GM19240 (cell line): ENCODE results near the gene CPA5.
"Not testable (repeated sequence)": the region's sequence is repeated elsewhere in the genome, so short reads cannot be mapped to it uniquely, and the experiment has no call there.

Source experiments
- DNase-seq: peaks from one replicate; pipeline ENCODE4 v3.0.0; 2011; ENCODE audit warnings: low spot score; ENCODE audit not compliant: insufficient read length

The CPA5 gene

DNA sequence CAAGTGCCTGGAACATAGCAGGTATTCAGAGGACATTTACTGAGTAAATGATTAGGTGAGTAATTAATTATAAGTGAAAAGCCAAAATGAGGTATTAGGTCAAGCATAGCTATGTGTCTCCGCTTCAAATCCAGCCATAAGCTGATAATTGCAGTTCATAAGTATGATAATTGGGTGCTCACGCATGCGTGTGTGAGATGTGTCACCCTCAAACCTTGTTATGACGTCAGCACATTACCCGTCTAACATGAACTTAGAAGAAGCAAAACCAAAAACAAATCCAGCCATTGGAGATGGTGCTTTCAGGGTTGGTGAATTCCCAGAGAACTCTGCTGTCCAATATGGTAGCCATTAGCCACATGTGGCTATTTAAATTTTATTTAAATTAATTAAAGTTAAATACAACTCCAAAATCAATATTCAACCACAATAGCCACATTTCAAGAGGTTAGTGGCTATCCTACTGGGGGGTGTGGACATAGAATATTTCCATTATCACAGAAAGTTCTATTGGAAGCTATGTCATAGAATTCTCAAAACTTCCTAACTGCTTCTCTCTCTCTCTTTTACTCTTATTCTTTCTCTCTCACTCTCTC lies at the start of gene CPA5:
TSS of gene CPA5 (plus strand) at position 546 of the 596 bp plus-strand sequence. CDS start 1,670 bp downstream, outside the sequence.
- DNase-seq = no peak

DNA sequence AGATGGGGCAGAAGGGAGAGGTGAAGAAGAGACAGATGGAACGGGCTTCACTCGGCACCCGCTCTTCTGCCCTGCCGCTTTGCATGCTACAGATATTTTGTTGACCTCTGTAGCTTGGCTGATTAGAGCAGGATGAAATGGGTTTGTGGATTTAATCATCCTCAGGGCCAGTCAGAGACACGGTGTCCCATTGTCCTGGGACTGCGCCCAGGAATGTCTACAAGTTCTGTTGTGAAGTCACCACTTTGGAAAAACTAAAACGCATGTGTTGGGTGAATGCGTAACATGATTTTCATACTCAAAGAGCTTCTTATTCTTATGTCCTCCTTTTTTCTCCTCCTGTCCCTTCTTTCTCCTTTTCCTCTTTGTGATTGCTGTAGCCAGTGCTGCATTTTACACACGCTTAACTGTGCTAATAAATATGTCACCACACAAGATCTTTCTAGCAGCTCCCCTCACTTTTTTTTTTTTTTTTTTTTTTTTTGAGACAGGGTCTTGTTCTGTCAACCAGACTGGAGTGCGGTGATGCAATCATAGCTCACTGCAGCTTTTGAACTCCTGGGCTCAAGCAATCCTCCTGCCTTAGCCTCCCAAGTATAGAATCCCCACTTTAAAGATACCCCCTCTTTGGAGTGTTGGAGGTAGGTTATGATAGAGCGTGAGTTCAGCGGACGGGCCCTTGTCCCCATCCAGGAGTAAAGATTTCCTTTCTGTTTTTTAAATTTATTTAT lies 48.2 kb upstream of the CPA5 start:
- DNase-seq = no peak

DNA sequence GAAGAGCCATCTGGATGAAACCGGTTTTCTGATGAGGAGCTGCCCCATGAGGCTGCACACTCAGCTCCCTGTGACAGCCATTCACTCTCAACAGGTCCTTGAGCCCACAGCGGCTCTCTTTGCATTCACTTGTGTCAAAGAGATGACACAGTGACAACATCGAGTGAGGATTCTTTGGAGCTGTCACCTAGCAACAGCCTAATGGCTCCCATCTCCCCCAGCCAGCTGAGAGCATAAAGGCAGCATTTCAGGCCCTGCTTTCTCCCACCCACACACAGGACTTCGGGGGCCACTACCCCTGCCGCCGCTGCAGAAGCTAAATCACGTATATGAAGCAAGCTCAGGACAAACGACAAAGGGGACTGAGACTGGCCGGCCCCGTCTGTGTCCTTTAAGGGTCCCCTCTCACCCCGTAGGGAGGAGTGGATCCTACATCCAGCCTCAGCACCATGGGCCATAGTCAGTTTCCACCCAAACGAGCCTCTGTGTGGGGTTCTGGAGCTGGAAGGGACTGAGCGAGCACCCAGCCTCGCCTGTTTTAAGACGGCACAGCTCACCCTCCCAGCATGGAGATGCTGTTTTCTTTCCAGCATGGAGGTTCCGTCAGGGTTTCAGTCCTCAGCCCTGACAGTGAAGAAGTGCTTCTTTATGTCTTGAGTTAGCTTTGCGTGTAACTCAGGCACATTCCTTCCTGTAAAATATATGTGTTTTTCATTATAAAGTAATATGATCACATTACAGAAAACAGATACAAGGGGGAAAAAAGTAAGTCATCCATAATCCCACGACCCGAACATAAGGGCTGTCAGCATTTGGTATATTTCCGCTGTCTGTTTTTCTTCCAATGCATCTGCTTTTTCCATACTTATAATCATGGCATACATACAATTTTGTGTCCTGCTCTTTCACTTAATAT lies 46.7 kb upstream of the CPA5 start:
- no peak for DNase-seq

DNA sequence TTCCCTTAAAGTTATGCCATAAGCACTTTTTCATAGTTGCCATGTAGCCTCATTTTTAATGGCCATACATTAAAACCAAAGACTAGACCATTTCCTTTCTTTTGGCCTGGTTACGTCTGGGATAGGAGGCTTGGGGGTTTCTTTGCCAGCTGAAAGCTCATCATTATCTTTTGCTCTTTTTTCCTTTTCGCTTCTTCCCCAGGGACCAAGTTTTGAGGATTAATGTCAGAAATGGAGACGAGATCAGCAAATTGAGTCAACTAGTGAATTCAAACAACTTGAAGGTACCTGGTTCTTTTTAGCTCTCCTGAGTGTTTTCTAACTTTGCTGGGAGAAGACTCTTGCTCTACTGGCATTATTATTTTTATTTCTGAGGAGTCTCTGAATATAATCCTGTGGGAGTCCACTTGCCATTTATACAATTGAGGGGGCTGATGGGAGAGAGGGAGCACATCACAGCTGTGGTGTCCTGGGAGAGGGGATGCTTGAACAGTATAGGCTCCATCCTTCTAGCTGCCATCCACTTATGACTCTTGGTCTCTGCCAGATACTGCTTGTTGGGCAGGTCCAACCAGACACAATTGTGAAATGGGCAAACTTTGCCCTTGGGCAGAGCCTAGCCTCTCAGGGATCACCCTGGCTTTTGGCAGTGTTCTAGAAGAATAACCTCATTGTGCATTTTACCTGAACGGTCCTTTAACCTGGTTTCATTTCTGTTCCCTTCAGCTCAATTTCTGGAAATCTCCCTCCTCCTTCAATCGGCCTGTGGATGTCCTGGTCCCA lies 45.9 kb upstream of the CPA5 start:
- DNase-seq = no peak

- no peak for DNase-seq
Measured at GRCh38 chr7:130299866-130300265, 44.8 kb upstream of the CPA5 start.

DNA sequence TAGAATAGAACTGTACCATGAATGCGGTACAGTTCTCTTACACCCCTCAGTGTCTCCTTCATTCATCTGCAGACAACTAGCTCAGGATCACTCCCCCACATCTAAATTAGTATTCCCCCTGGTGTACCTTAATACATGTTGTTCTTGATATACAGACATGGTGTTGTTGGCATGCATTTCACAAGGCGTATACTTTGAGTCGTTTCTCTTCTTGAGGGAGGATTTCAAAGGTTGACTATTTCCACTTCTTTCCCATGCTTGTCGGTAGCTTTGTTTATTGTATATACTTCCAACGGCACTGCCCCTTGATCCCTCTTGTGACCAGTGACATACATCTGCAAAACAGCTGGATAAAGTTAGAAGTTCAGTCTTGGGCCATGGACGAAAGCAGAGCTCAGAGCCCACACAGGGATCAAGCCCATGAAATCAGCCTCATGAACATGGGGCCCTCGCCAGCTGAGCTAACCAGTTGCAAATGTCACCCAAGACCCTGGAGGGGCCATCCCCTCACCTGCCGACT lies 43.1 kb upstream of the CPA5 start:
- DNase-seq = no peak

- DNase-seq = no peak
Measured at GRCh38 chr7:130302649-130303048, 42.0 kb upstream of the CPA5 start.

DNA sequence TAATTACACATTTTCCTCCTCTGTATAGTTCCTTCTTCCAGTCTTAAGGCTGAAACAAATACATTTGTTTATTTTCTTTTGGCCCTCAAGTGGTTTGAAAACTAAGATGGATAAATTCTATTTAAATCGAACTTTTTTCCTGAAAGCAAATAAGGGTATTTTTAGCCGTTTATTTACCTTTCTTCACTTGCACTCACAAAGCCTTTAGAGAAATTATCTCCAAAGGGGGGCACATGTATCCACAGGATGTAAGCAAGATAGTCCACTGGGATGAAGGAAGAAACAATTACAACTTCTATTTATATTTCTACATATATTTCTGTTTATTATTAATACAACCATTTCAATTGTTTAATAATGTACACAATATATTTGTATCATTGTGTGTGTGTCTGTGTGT lies 41.5 kb upstream of the CPA5 start:
- no peak for DNase-seq

DNA sequence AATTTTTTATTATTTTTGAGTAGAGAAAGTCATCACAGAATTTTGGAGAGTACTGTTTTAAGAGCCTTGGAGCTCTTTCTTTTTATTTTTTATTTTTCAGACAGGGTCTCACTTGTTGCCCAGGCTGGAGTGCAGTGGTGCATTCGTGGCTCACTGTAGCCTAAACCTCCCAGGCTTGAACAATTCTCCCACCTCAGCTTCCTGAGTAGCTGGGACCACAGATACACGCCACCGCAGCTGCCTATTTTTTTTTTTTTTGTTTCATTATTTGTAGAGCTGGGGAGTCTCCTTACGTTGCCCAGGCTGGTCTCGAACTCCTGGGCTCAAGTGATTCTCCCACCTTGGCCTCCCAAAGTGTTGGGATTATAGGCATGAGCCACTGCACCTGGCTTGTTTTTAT lies 41.1 kb upstream of the CPA5 start:
- no peak for DNase-seq

DNA sequence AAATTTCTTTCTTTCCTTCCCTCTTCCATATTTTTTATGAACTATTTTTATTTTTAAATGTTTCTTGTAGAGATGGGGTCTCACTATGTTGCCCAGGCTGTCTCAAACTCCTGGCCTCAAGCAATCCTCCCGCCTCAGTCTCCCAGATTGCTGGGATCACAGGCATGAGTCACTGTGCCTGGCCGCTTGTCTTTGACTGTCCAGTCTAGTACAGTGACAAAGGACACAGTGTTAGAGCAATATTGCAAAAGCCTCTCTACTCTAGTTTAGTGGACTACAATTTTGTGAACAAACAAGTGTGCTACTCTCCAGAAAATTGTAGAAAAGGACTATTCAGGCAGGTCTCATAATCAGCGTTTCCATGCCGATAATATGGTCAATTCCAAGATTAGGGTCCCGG lies 40.6 kb upstream of the CPA5 start:
- no peak for DNase-seq

- no peak for DNase-seq
Measured at GRCh38 chr7:130304878-130305277, 39.7 kb upstream of the CPA5 start.

DNA sequence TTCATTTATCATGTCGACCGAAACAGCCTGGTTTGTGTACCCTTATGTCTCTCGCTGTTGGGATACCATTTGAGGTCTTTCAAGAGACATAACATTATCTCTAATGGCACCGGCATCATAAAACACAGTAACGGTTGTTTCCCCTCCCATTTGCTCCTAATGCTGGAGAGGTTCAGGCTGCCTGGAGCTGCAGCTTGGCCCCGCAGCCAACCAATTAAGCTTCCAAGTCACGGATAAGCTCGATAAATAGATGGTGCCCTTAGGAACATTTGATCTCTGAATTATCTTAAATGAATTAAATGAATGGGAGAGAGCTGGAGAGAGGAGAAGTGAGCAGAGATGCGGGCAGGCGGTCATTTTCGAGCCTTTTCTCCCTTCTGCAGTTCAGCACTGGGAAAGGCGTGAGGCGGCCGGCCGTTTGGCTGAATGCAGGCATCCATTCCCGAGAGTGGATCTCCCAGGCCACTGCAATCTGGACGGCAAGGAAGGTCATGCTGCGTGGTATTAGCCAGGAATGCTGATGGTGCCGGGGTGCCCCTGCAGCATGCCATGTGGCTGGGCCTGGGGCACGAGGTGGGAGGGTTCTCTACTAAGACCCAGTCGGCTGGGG lies 39.1 kb upstream of the CPA5 start:
- no peak for DNase-seq

DNA sequence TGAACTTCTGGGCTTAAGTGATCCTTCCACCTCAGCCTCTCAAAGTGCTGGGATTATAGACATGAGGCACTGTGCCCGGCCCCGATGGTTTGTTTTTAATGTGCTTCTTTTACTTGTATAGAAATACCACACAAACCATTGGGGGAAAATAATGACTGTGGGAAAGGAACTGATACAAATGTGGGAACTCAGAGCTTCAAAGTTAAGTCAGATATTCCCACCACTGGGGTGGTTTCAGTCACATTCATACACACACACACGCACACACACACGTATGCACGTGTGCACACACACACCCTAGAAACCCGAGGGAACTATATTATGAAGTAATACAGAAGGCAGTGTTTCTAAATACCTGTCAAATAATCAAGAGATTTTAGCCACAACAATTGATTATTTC lies 34.6 kb upstream of the CPA5 start:
- no peak for DNase-seq

DNA sequence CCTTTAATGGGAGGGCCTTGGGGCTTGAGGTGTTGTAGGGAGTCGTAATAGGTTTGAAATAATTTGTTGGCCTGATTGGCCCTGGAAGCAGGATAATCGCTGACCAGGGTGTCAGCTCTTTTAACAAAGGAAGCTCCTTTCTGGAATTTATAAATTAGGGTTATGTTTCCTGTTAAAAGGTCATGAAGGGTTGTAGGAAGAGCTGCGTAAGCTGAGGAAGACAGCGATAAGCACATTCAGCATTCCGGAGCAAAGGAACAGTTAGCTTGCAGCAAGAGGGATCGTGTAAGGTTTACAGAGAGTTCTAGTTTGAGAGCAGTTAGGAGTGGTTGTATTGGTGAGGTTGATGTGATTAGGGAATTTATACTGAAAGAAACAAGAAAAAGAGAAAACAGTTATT lies 30.3 kb upstream of the CPA5 start:
- DNase-seq = no peak

GRCh38 chr7:130319541-130319940 lies 25.1 kb upstream of the CPA5 start:
- DNase-seq = no peak

DNA sequence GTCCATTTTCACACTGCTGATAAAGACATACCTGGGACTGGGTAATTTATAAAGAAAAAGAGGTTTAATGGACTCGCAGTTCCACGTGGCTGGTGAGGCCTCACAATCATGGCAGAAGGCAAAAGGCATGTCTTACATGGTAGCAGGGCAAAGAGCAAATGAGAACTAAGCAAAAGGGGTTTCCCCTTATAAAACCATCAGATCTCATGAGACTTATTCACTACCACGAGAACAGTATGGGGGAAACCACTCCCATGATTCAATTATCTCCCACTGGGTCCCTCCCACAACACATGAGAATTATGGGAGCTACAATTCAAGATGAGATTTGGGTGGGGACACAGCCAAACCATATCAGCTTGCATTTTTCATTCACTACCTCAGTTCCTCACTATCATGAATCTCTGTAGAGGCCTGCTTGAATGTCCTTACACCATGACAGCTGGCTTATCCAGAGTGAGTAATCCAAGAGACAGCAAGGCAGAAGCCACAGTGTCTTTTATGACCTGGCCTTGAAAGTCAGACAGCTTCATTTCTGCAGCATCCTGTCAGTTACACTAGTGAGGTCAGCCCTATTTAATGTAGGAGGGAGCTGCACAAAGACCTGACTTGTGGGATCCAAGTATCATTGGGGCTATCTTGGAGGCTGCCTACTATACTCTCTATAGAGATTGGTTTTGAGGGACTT lies 22.9 kb upstream of the CPA5 start:
- not testable (repeated sequence) for DNase-seq

- no peak for DNase-seq
Measured at GRCh38 chr7:130322615-130323014, 22.0 kb upstream of the CPA5 start.

DNA sequence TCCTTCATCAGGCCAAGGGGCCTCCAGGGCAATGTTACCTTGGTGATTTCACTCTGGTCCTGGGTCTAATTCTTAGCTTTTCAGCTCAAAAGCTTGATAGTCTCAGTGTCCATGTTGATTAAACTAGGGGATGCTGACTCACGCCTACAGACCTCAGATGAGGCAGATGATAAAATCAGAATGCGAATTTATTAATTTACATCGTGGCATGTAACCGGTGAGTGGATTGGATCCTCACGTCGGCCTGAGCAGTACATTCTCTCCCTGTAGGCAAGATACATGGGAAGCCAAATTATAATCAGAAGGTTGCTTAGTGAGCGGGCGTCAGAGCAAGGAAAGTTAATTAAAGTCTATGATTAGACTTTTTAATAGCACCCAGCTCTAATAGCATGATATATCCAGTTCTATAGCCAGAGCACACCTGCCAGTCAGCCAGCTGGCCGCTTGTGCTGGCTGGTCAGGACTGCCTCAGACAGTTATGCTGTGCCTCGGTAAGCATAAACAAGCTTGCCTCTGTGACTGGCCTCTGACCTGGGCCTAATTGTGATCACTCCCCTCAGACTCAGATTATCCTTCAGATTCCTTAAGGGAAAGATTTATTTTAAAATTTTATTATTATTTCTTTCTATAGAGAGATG lies 20.2 kb upstream of the CPA5 start:
- no peak for DNase-seq

DNA sequence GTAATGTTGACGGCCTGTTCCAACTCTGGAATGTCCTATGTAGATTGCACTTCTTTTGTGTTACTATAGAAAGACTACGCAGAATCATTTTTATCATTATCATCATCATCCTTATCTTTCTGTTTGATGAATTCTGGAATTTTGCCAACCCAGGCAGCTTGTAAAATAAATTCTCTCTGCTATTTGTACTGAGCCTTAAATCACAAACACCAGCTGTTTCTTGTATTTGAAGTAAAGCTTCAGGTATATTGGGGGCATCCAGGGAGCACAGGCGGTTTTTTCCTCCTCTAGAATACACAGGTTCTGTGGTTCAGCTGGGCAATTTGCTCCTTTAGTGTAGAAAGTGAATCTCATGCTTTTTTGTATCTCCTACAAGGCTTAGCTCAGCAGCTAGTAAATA lies 14.9 kb upstream of the CPA5 start:
- DNase-seq = no peak
